ENCODE data around the gene COG5. TPM values are rescaled to one million over a fixed set of nuclear protein-coding genes. Genes with fewer than 3 reads are reported as not detected.

Gene COG5
- total and polyA plus RNA-seq, 2 of the 4 experiments (the other 2 are of a cell fraction), result 18.5 to 27.4 TPM

DNA sequence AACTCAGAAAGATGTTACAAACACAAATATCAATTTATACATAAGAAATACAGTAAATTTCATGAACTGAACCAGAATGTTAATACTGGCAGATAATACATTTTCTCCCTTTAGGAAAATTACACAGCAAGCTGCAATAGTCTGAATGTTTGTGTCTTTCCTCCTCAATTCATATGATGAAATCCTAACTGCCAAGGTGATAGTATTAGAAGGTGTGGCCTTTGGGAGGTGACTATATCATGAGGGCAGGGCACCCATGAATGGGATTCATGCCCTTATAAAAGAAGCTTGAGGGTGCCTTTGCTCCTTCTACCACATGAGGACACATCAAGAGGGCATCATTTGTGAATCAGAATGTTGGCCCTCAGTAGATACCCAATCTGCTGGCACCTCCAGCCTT, 158.2 kb downstream of the COG5 start:
- Histone ChIP-seq H4K91ac (ENCODE audit: insufficient read depth, low read depth, low read length) (no peak overlapping the region), H3K79me1 (ENCODE audit: low read depth in 1 of 2, low read length in 2 of 2) (no peaks in the 10 kb centered on the region), H3K14ac (replicated peaks; ENCODE audit: low read depth, low read length) (no peak overlapping the region), H2BK15ac (ENCODE audit: low read depth, low read length) (no peak overlapping the region), H2BK120ac (ENCODE audit: low read depth, low read length) (no peak overlapping the region), H4K20me1 (ENCODE audit: insufficient read depth, low read length) (no peaks in the 10 kb centered on the region; the same call in 1 of the 2 replicates), H3K18ac (ENCODE audit: low read depth, low read length) (no peak overlapping the region), H3K4ac (ENCODE audit: low read depth, low read length) (no peak overlapping the region), H4K8ac (ENCODE audit: low read depth in 2 of 2, low read length in 2 of 2) (no peak overlapping the region), H2AFZ (replicated peaks; ENCODE audit: low read length, poor library complexity) (no peak overlapping the region), H3K36me3 (ENCODE audit: control insufficient read depth, insufficient read depth, low read length) (peaks cover 2% of the 10 kb centered on the region; the same call in 1 of the 2 replicates), H3K9me3 (ENCODE audit: control insufficient read depth, insufficient read depth, low read length) (no peaks in the 10 kb centered on the region), H3K4me3 (ENCODE audit: insufficient read depth, low read depth, low read length) (no peak overlapping the region), H3K56ac (ENCODE audit: extremely low read depth, insufficient read depth, low read length) (no peak overlapping the region), H2AK9ac (replicated peaks; ENCODE audit: low read depth, low read length, poor library complexity) (no peak overlapping the region), H2BK20ac (ENCODE audit: low read depth, low read length) (no peak overlapping the region), H3K27me3 (ENCODE audit: control insufficient read depth, insufficient read depth, low read length) (no peaks in the 10 kb centered on the region), H3K4me2 (ENCODE audit: low read depth, low read length) (no peak overlapping the region), H2BK5ac (ENCODE audit: low read depth, low read length, poor library complexity, severe bottlenecking) (no peak overlapping the region), H3K27ac (ENCODE audit: insufficient read depth, low read length) (no peak overlapping the region), H3K23ac (ENCODE audit: low read depth, low read length) (no peak overlapping the region), H4K5ac (ENCODE audit: low read depth, low read length) (no peak overlapping the region), H3K9me1 (ENCODE audit: insufficient read depth, low read length) (0 out of 2 replicates have a peak, but pooled peaks cover 2% of the 10 kb centered on the region), H3K4me1 (ENCODE audit: control insufficient read depth, insufficient read depth, low read length) (no peaks in the 10 kb centered on the region), H2AK5ac (ENCODE audit: low read depth, low read length) (no peak overlapping the region), H3K9ac (ENCODE audit: low read depth, low read length) (no peak overlapping the region)
- dilution Hi-C loops (cut with HindIII; ENCODE audit: low sequenced_read_pairs, unreplicated experiment), result no loop called here
- in situ Hi-C loops (cut with MboI; ENCODE audit: low sequenced_read_pairs), result no loop called here
- ChIA-PET POLR2A (ENCODE audit: unreplicated experiment) (no interaction called here), CTCF (no interaction called here)
- TF ChIP-seq, protein P1, sequence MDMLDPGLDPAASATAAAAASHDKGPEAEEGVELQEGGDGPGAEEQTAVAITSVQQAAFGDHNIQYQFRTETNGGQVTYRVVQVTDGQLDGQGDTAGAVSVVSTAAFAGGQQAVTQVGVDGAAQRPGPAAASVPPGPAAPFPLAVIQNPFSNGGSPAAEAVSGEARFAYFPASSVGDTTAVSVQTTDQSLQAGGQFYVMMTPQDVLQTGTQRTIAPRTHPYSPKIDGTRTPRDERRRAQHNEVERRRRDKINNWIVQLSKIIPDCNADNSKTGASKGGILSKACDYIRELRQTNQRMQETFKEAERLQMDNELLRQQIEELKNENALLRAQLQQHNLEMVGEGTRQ (IDR thresholded peaks at IDR 0.05; ENCODE audit: low read depth, low read length), result no peak
- TF ChIP-seq MAFK (IDR thresholded peaks at IDR 0.05; ENCODE audit: low read depth, low read length) (no peak), POLR2A (IDR thresholded peaks at IDR 0.05; ENCODE audit: low read depth, low read length) (no peak), MXI1 (IDR thresholded peaks at IDR 0.05; ENCODE audit: borderline replicate concordance, low read depth, low read length) (no peak), RCOR1 (IDR thresholded peaks at IDR 0.05; ENCODE audit: insufficient replicate concordance, low read length) (no peak), RFX5 (IDR thresholded peaks at IDR 0.05; ENCODE audit: low read depth, low read length) (no peak), NFE2L2 (IDR thresholded peaks at IDR 0.05; ENCODE audit: low read depth, low read length) (no peak), CEBPB (IDR thresholded peaks at IDR 0.05; ENCODE audit: low read depth, low read length) (no peak), SMC3 (IDR thresholded peaks at IDR 0.05; ENCODE audit: low read depth, low read length) (no peak), BHLHE40 (IDR thresholded peaks at IDR 0.05; ENCODE audit: low read depth, low read length) (no peak), FOS (IDR thresholded peaks at IDR 0.05; ENCODE audit: low read depth, low read length) (no peak)
- TF ChIP-seq, protein P2, sequence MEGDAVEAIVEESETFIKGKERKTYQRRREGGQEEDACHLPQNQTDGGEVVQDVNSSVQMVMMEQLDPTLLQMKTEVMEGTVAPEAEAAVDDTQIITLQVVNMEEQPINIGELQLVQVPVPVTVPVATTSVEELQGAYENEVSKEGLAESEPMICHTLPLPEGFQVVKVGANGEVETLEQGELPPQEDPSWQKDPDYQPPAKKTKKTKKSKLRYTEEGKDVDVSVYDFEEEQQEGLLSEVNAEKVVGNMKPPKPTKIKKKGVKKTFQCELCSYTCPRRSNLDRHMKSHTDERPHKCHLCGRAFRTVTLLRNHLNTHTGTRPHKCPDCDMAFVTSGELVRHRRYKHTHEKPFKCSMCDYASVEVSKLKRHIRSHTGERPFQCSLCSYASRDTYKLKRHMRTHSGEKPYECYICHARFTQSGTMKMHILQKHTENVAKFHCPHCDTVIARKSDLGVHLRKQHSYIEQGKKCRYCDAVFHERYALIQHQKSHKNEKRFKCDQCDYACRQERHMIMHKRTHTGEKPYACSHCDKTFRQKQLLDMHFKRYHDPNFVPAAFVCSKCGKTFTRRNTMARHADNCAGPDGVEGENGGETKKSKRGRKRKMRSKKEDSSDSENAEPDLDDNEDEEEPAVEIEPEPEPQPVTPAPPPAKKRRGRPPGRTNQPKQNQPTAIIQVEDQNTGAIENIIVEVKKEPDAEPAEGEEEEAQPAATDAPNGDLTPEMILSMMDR (conservative IDR thresholded peaks at IDR 0.05; ENCODE audit: low read depth, low read length), result no peak
- TF ChIP-seq, protein P3, sequence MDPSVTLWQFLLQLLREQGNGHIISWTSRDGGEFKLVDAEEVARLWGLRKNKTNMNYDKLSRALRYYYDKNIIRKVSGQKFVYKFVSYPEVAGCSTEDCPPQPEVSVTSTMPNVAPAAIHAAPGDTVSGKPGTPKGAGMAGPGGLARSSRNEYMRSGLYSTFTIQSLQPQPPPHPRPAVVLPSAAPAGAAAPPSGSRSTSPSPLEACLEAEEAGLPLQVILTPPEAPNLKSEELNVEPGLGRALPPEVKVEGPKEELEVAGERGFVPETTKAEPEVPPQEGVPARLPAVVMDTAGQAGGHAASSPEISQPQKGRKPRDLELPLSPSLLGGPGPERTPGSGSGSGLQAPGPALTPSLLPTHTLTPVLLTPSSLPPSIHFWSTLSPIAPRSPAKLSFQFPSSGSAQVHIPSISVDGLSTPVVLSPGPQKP (IDR thresholded peaks at IDR 0.05; ENCODE audit: borderline replicate concordance, low read depth, low read length), result no peak
- intact Hi-C loops (cut with micrococcal nuclease), result no loop called here
- no TSS peak for BruUV-seq (replicated peaks)
- ATAC-seq (ENCODE audit: low read depth) (no peak), DNase-seq (no peak)

Measured in IMR-90 (cell line).